Activated CD4-positive, alpha-beta memory T cell treated with anti-CD3 and anti-CD28 coated beads for 36 hours (primary cell): ENCODE measurements around the gene CITED4. TPM values are rescaled to one million over a fixed set of nuclear protein-coding genes. Genes with fewer than 3 reads are reported as not detected.

Experiments used
- CTCF ChIA-PET: fragments of 350-600 bp; sonication (Branson Sonifier 250); formaldehyde crosslinking; loops from one replicate; lab custom pipeline; 2021; ENCODE audit warnings: antibody characterized with exemption, inconsistent platforms; lab: Charles Lee
- POLR2A ChIA-PET: fragments of 350-600 bp; sonication (Branson Sonifier 250); formaldehyde crosslinking; loops from one replicate; lab custom pipeline; 2021; ENCODE audit warnings: antibody characterized with exemption; lab: Charles Lee
- DNase-seq: peaks from one replicate; pipeline ENCODE4 v3.0.0-alpha.2; 2020
- H3K27ac Mint-ChIP-seq: one replicate; pipeline ENCODE4 v1.8.0; 2021; ENCODE audit warnings: mixed read lengths
- H3K27me3 Mint-ChIP-seq: one replicate; pipeline ENCODE4 v1.8.0; 2021; ENCODE audit warnings: mixed read lengths
- H3K36me3 Mint-ChIP-seq: one replicate; pipeline ENCODE4 v1.8.0; 2021; ENCODE audit warnings: mixed read lengths
- H3K4me1 Mint-ChIP-seq: one replicate; pipeline ENCODE4 v1.8.0; 2021; ENCODE audit warnings: low read depth, mixed read lengths
- H3K4me3 Mint-ChIP-seq: one replicate; pipeline ENCODE4 v1.8.0; 2021; ENCODE audit warnings: mild to moderate bottlenecking, mixed read lengths
- H3K9me3 Mint-ChIP-seq: one replicate; pipeline ENCODE4 v1.8.0; 2021; ENCODE audit warnings: mixed read lengths
- intact Hi-C: fragments of 100-400 bp; cut with micrococcal nuclease; formaldehyde crosslinking; loops from one replicate; pipeline ENCODE4 v1.15.1; 2023
- total RNA-seq, 2 experiments: library from RNA; stranded (reverse); gene quantifications; one replicate each; pipeline ENCODE4 v1.2.3, GENCODE V29; 2021

CITED4 gene
- total RNA-seq, 2 experiments from 2014 or later: 1.9 to 2.1 TPM

- no peaks in the 10 kb centered on the region for H3K27me3 Mint-ChIP-seq
- H3K9me3 Mint-ChIP-seq: no peaks in the 10 kb centered on the region
- H3K4me1 Mint-ChIP-seq: peaks cover 8% of the 10 kb centered on the region
- no peaks in the 10 kb centered on the region for H3K36me3 Mint-ChIP-seq
- H3K27ac Mint-ChIP-seq: no peak overlapping the region
- POLR2A ChIA-PET: interaction anchor here (0.6 kb wide), 1 partner anchor 225 kb away, joined by 3 read pairs; no protein-coding TSS in a partner anchor
- no peak overlapping the region for H3K4me3 Mint-ChIP-seq
- CTCF ChIA-PET: interaction anchor here (0.5 to 11.1 kb wide), 35 partner anchors 8 to 317 kb away, joined by 3 to 179 read pairs (median 4); partner anchors contain the start of gene CITED4
- peak; percentile 86 for DNase-seq
- intact Hi-C loops: loop anchor here (1.0 to 5.0 kb wide), 5 partner anchors 76 to 317 kb away; partner anchors contain the start of gene RIMS3
Observed at GRCh38 chr1:40849801-40850592, 12.2 kb downstream of the CITED4 start.

DNA sequence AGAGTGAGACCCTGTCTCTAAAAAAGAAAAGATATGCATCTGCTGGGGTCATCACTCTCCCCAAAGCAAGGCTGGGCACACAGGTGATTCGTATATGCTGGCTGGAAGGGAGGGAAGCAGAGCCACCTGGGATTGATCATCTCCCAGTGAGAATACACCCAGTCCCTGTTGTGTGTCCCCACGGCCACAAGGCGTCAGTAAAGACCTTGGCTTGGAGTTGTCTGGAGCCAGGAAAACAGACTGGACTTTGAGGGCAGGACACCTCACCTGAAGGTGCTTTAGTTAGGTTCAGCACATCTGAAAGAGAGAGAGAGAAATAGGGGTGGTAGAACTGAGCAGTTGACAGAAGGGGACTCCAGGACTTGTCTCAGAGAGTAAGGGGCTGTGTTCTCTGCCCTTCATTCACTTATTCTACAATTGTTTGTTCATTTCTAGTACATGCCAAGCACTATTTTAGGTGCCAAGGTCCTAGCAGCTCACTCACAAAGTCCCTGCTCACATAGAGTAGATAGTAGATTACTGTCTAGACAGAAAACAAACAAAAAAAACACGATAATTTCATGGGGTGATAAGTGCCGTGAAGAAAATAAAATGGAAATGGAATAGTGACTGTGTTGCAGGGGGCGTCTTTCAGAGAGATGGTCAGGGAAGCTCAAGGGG, 13.5 kb downstream of the CITED4 start:
- no peak overlapping the region for H3K4me3 Mint-ChIP-seq
- ChIA-PET POLR2A (no interaction called here), CTCF (interaction anchor here (0.6 to 11.1 kb wide), 16 partner anchors 10 to 315 kb away, joined by 3 to 179 read pairs (median 6); partner anchors contain the start of gene CITED4)
- H3K27me3 Mint-ChIP-seq: no peaks in the 10 kb centered on the region
- intact Hi-C loops: no loop called here
- DNase-seq: peak; percentile 37
- peaks cover 11% of the 10 kb centered on the region for H3K4me1 Mint-ChIP-seq
- peak overlapping the region; percentile 26 for H3K27ac Mint-ChIP-seq
- no peaks in the 10 kb centered on the region for H3K9me3 Mint-ChIP-seq
- no peaks in the 10 kb centered on the region for H3K36me3 Mint-ChIP-seq

DNA sequence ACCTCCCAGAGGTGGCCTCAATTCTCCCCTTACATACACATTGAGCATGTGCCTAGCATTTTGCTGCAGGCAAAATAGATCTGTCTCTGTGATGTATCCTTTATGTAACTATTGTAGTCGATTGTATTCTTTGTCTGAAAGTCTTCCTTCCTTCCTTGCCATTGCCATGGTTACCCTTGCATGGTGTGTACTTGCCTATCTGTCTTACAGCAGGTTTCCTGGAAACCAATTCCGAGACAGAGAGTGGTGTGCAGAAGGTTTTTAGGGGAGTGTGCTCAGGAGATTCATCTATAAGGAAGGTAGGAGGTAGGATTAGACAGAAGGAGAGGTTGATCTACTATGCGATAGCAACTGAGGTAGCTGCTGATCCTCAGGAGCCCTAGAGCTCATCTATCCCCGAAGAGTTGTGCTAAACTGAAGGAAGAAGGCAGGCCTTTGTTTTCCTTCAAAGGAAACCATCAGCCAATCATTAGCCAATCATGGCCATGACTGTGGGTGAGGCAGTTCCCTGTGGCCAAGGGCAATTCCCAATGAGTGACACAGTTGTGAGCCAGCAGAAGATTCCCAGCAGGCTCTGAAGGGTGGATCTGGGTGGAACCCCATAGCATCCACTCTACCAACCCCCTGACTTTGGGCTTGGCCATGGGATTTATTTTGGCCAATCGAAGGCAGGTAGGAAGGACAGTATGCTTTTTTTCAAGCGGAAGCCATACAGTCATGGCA, 15.0 kb downstream of the CITED4 start:
- Mint-ChIP-seq H3K4me1 (peaks cover 11% of the 10 kb centered on the region), H3K4me3 (no peak overlapping the region)

GRCh38 chr1:40845895-40846294, 16.3 kb downstream of the CITED4 start:
- Mint-ChIP-seq H3K4me1 (peaks cover 14% of the 10 kb centered on the region), H3K27me3 (no peaks in the 10 kb centered on the region), H3K4me3 (no peak overlapping the region), H3K27ac (no peak overlapping the region), H3K36me3 (no peaks in the 10 kb centered on the region), H3K9me3 (no peaks in the 10 kb centered on the region)
- ChIA-PET CTCF (interaction anchor here (8.7 to 11.1 kb wide), 2 partner anchors 72 to 105 kb away, joined by 152 to 179 read pairs; no protein-coding TSS in a partner anchor), POLR2A (no interaction called here)
- no peak for DNase-seq
- intact Hi-C loops: no loop called here

More for the DNA sequence above, 15.0 kb downstream of the CITED4 start:
- no peaks in the 10 kb centered on the region for H3K27me3 Mint-ChIP-seq
- ChIA-PET CTCF (interaction anchor here (1.4 to 11.1 kb wide), 3 partner anchors 14 to 104 kb away, joined by 6 to 179 read pairs (median 152); no protein-coding TSS in a partner anchor), POLR2A (no interaction called here)
- DNase-seq: no peak
- H3K9me3 Mint-ChIP-seq: no peaks in the 10 kb centered on the region
- no peaks in the 10 kb centered on the region for H3K36me3 Mint-ChIP-seq
- intact Hi-C loops: no loop called here
- no peak overlapping the region for H3K27ac Mint-ChIP-seq

DNA sequence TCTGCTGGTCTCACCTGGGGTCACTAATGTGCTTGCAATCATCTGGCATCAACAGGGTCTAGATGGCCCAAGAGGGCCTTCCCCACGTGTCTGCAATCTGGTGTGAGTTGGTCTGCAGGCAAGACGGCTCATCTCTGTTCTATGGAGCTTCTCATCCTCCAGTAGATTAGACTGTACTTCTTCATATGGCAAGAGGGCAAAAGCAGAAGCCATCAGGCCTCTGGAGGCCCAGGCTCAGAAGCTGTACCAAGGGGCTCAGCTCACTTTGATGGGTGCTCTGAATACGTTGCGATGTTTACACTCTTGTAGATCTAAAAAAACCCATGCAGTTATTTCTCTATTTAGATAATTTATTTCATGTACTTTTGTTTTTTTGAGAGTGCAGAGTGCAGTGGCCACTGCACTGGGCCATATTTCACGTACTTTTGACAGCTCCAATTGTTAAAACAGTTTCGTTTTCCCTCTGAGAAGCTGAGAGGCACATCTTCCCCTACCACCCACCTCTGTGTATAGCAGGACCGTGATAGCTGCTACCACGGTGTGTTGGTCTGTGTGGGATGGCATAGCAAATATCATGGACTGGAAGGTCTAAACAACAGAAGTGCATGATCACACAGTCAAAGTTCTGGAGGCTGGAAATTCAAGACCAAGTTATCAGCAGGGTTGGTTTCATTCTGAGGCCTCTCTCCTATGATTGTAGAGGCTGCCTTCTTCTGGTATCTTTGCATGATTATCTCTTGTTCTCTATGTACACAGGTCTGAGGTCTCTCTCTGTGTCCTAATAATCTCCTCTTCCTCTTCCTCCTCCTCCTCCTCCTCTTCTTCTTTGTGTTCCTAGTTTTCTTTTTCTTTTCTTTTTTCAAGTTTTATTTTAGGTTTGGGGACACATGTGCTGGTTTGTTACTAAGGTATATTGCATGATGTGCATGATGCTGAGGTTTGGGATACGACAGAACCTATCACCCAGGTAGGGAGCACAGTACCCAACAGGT, 17.0 kb downstream of the CITED4 start:
- intact Hi-C loops: no loop called here
- Mint-ChIP-seq H3K27ac (no peak overlapping the region), H3K36me3 (no peaks in the 10 kb centered on the region), H3K4me3 (no peak overlapping the region), H3K27me3 (no peaks in the 10 kb centered on the region), H3K9me3 (no peaks in the 10 kb centered on the region), H3K4me1 (peaks cover 20% of the 10 kb centered on the region)
- no peak for DNase-seq
- CTCF ChIA-PET: interaction anchor here (1.0 to 8.7 kb wide), 4 partner anchors 71 to 107 kb away, joined by 4 to 179 read pairs (median 5); no protein-coding TSS in a partner anchor
- POLR2A ChIA-PET: interaction anchor here (0.8 kb wide), 1 partner anchor 81 kb away, joined by 3 read pairs; no protein-coding TSS in a partner anchor

- intact Hi-C loops: no loop called here
- Mint-ChIP-seq H3K4me3 (no peak overlapping the region), H3K27me3 (no peaks in the 10 kb centered on the region), H3K9me3 (no peaks in the 10 kb centered on the region), H3K4me1 (peaks cover 15% of the 10 kb centered on the region), H3K27ac (no peak overlapping the region), H3K36me3 (no peaks in the 10 kb centered on the region)
- no peak for DNase-seq
- ChIA-PET CTCF (interaction anchor here (1.6 to 8.7 kb wide), 2 partner anchors 70 to 107 kb away, joined by 5 to 179 read pairs; no protein-coding TSS in a partner anchor), POLR2A (interaction anchor here (0.8 kb wide), 1 partner anchor 80 kb away, joined by 3 read pairs; no protein-coding TSS in a partner anchor)
Observed at GRCh38 chr1:40844079-40844478, 18.1 kb downstream of the CITED4 start.

DNA sequence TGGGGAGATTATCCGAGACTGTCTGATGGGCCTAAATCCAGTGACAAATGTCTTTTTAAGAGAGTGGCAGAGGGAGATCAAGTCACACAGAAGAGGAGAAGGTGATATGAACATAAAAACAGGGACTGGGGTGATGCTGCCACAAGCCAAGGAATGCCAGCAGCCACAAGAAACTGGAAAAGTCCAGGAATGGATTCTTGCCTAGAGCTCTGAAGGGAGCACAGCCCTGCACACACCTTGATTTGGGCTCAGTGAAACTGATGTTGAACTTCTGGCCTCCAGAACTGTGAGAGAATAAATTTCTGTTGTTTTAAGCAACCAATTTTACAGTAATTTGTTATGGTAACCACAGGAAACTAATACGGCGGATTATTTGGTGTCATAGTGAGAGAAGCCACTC, 19.5 kb downstream of the CITED4 start:
- H3K36me3 Mint-ChIP-seq: no peaks in the 10 kb centered on the region
- H3K9me3 Mint-ChIP-seq: no peaks in the 10 kb centered on the region
- CTCF ChIA-PET: interaction anchor here (2.7 kb wide), 1 partner anchor 68 kb away, joined by 8 read pairs; no protein-coding TSS in a partner anchor
- no peaks in the 10 kb centered on the region for H3K27me3 Mint-ChIP-seq
- POLR2A ChIA-PET: no interaction called here
- peaks cover 15% of the 10 kb centered on the region for H3K4me1 Mint-ChIP-seq
- H3K4me3 Mint-ChIP-seq: no peak overlapping the region
- no peak for DNase-seq
- H3K27ac Mint-ChIP-seq: no peak overlapping the region
- intact Hi-C loops: no loop called here

DNA sequence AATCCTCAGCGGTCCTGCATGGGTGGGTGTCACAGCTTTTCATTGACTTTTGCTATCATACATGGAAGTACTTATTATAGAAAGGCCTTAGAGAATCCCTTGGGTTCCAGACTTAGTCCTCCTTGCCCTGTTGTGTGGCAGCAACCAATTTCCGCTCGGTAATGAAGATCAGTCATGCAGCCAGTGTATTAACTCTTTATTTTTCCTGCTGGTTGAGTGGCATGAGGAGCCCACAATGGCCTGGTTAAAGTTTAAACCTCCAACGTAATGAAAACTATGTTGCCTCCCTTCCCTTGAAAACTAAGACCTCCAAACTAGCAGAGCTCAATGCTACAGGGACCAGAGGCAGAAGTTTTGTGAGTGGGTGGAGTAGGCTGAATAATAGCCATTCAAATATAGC, 20.0 kb downstream of the CITED4 start:
- no peak overlapping the region for H3K27ac Mint-ChIP-seq
- H3K27me3 Mint-ChIP-seq: no peaks in the 10 kb centered on the region
- ChIA-PET POLR2A (no interaction called here), CTCF (interaction anchor here (0.6 to 2.7 kb wide), 2 partner anchors 68 to 111 kb away, joined by 3 to 8 read pairs; no protein-coding TSS in a partner anchor)
- H3K4me3 Mint-ChIP-seq: no peak overlapping the region
- peaks cover 15% of the 10 kb centered on the region for H3K4me1 Mint-ChIP-seq
- no peak for DNase-seq
- no peaks in the 10 kb centered on the region for H3K36me3 Mint-ChIP-seq
- no peaks in the 10 kb centered on the region for H3K9me3 Mint-ChIP-seq
- intact Hi-C loops: no loop called here

DNA sequence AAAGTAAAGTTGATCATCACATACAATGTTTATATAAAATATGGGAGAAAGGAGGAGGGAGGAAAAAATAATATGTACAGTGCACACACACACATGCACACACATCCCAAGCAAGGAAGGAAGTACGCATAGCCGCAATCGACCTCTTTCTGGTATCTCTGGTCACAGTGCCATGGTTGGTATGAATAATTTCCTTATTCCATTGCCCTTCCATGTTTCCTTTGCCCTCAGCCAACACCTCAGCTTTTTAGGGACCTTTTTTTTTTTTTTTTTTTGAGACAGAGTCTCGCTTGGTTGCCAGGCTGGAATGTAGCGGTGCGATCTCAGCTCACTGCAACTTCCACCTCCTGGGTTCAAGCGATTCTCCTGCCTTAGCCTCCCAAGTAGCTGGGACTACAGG, 20.6 kb downstream of the CITED4 start:
- H3K36me3 Mint-ChIP-seq: no peaks in the 10 kb centered on the region
- DNase-seq: no peak
- ChIA-PET CTCF (interaction anchor here (0.6 to 2.7 kb wide), 3 partner anchors 8 to 111 kb away, joined by 3 to 8 read pairs (median 3); no protein-coding TSS in a partner anchor), POLR2A (no interaction called here)
- no peak overlapping the region for H3K4me3 Mint-ChIP-seq
- H3K4me1 Mint-ChIP-seq: peaks cover 15% of the 10 kb centered on the region
- no peaks in the 10 kb centered on the region for H3K27me3 Mint-ChIP-seq
- intact Hi-C loops: no loop called here
- H3K27ac Mint-ChIP-seq: no peak overlapping the region
- H3K9me3 Mint-ChIP-seq: no peaks in the 10 kb centered on the region

DNA sequence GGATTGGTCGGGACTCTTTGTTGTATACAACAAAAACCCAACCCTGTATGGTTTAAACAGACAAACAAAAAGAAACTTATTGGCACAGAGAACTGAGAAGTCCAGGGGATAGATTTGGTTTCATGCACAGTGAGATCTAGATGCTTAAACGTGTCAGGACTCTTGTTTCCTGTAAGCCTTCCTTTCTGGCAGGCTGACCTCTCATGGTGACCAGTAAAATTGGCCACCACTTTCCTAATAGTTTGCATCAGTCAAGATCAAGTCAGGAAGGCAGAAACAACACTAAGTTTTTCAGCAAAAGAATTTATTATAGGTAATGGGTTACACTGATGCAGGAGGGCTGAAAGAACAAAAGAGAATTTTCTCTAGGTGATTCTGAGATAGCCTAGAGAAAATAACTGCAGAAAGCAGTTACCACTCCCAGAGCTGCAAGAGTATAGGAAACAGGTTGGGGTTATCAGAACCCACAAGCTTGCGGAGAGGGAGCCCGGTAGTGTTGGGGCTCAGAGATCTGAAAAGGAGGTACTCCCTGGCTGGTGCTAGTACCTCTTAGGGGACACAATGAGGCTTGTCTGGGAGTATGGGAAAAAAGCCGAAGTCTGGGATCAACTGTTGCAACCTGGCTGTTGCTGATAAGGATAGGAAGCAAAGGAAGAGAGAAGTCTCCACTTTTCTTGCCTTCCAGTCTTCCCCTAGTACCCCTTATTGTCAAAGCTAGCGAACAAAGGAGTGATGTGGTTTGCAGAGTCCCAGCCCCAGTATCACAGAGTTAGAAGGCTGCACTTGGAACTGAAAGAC, 21.4 kb downstream of the CITED4 start:
- Mint-ChIP-seq H3K4me3 (no peak overlapping the region), H3K36me3 (no peaks in the 10 kb centered on the region), H3K4me1 (peaks cover 15% of the 10 kb centered on the region), H3K27me3 (no peaks in the 10 kb centered on the region), H3K27ac (no peak overlapping the region), H3K9me3 (no peaks in the 10 kb centered on the region)
- intact Hi-C loops: no loop called here
- ChIA-PET CTCF (interaction anchor here (1.2 to 2.7 kb wide), 2 partner anchors 9 to 66 kb away, joined by 3 to 8 read pairs; no protein-coding TSS in a partner anchor), POLR2A (no interaction called here)
- no peak for DNase-seq
